ENCODE measurements around the gene SCT.

DNA sequence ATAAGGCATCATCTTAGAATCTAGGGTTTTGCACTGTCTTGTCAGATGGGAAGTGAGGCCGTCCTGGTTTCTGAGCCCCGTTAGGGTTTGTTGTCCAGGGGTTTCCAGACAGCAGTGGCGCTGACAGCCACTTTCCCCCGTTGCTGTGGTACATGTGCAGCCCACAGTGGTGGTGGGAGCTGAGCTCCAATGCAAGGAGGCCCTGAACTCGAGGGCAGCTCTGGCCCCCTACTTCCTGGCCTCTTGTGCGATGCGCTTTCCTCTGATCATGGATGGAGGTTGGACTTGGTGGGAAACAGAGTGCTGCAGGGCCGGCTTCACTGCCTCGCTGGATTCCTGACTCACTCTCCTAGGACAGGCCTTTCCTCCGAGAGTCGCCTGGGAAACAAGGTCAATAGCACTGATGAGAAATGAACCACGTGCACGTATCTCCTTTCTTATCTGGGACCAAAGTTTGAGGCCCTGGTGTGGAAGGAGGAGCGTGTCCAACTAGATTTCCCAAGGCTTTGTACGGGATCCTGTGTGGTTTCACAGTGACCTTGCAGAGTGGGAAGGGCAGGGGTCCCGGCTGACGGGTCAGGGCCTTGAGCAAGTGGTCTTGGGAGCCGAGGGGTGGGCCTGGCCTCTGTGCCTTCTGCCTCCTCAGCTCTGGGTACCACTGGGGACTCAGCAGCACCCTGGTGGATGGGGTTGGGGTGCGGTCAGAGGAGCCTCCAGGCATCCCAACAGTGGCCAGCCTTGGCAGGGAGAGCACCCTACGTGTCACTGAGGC, 47.0 kb downstream of the SCT start:
- TF ChIP-seq, protein P1, sequence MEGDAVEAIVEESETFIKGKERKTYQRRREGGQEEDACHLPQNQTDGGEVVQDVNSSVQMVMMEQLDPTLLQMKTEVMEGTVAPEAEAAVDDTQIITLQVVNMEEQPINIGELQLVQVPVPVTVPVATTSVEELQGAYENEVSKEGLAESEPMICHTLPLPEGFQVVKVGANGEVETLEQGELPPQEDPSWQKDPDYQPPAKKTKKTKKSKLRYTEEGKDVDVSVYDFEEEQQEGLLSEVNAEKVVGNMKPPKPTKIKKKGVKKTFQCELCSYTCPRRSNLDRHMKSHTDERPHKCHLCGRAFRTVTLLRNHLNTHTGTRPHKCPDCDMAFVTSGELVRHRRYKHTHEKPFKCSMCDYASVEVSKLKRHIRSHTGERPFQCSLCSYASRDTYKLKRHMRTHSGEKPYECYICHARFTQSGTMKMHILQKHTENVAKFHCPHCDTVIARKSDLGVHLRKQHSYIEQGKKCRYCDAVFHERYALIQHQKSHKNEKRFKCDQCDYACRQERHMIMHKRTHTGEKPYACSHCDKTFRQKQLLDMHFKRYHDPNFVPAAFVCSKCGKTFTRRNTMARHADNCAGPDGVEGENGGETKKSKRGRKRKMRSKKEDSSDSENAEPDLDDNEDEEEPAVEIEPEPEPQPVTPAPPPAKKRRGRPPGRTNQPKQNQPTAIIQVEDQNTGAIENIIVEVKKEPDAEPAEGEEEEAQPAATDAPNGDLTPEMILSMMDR (IDR thresholded peaks at IDR 0.05), result no peak
- no peak for TF ChIP-seq POLR2AphosphoS5 (IDR thresholded peaks at IDR 0.05)

All from esophagus muscularis mucosa (tissue), 3 donors.